ENCODE measurements around the gene MICU2. TPM values are rescaled to one million over a fixed set of nuclear protein-coding genes. Genes with fewer than 3 reads are reported as not detected.

Gene MICU2
- total RNA-seq, 1 donor from 2014 or later = 61.9 TPM

DNA sequence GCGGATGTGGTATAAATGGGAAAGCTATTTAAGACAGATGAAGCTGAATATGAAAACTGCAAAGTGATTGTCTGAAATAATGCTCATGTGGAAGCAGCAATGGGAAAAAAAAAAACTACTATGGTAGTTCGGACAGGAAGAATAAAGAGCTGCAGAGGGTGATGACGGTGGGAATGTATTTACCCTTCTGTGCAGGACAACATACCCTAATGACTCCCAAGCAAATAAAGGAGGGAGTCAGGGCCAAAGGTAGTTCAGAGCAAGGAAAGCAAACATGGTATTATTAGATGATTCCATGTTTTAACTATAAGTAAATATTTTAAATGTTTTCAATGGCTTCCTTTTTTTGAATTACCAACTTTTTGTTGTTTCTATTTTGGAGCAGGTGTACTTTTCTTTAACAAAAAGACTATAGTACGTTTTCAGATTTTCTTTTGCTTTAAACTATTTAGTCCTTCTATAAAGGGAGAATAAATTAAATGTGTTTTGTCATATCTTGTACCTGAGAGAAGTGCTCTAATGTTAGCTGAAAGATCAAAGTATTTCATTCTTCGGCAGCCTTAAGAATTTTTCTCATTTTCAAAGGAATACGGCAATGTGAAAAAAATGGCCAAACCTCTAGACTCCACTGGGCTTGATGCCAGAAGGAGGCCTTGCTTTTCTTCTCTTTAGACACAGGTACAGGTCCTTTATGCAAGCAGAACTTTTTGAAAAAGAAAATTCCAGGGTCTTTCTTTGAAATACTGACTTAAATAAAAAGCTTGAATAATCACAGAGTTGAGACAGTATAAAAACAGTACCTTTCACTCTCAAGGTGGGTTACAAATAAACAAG is 77.0 kb downstream of the MICU2 start:
- Histone ChIP-seq H3K36me3 (no peaks in the 10 kb centered on the region), H3K4me3 (no peak overlapping the region), H3K9me3 (no peaks in the 10 kb centered on the region), H3K27ac (no peak overlapping the region), H3K4me1 (no peaks in the 10 kb centered on the region), H3K27me3 (no peaks in the 10 kb centered on the region)
- intact Hi-C loops (cut with DNase I) = no loop called here
- TF ChIP-seq, protein P1, sequence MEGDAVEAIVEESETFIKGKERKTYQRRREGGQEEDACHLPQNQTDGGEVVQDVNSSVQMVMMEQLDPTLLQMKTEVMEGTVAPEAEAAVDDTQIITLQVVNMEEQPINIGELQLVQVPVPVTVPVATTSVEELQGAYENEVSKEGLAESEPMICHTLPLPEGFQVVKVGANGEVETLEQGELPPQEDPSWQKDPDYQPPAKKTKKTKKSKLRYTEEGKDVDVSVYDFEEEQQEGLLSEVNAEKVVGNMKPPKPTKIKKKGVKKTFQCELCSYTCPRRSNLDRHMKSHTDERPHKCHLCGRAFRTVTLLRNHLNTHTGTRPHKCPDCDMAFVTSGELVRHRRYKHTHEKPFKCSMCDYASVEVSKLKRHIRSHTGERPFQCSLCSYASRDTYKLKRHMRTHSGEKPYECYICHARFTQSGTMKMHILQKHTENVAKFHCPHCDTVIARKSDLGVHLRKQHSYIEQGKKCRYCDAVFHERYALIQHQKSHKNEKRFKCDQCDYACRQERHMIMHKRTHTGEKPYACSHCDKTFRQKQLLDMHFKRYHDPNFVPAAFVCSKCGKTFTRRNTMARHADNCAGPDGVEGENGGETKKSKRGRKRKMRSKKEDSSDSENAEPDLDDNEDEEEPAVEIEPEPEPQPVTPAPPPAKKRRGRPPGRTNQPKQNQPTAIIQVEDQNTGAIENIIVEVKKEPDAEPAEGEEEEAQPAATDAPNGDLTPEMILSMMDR (IDR thresholded peaks at IDR 0.05) = no peak
- no peak for TF ChIP-seq POLR2A (IDR thresholded peaks at IDR 0.05)
- TF ChIP-seq POLR2AphosphoS5 (IDR thresholded peaks at IDR 0.05; ENCODE audit: insufficient read depth in 1 of 2, low read depth in 1 of 2) = no peak
- no peak for DNase-seq (ENCODE audit: extremely low spot score in 2 of 2)

- Histone ChIP-seq H3K27ac (no peak overlapping the region), H3K36me3 (peaks cover 0 to 5% of the 10 kb centered on the region in 2 donors), H3K27me3 (no peaks in the 10 kb centered on the region), H3K9me3 (no peaks in the 10 kb centered on the region), H3K4me3 (no peak overlapping the region), H3K4me1 (no peaks in the 10 kb centered on the region)
- no peak for TF ChIP-seq POLR2A (IDR thresholded peaks at IDR 0.05)
- TF ChIP-seq, protein P1 (IDR thresholded peaks at IDR 0.05) = no peak
- TF ChIP-seq POLR2AphosphoS5 (IDR thresholded peaks at IDR 0.05; ENCODE audit: insufficient read depth in 1 of 2, low read depth in 1 of 2) = no peak
- intact Hi-C loops (cut with DNase I) = no loop called here
- DNase-seq (ENCODE audit: extremely low spot score in 2 of 2) = no peak
Measured at GRCh38 chr13:21522847-21523246, 81.1 kb downstream of the MICU2 start.

GRCh38 chr13:21522130-21522529 is 81.8 kb downstream of the MICU2 start:
- Histone ChIP-seq H3K27ac (no peak overlapping the region), H3K4me1 (no peaks in the 10 kb centered on the region), H3K36me3 (peaks cover 0 to 5% of the 10 kb centered on the region in 2 donors), H3K27me3 (no peaks in the 10 kb centered on the region), H3K9me3 (no peaks in the 10 kb centered on the region), H3K4me3 (no peak overlapping the region)
- TF ChIP-seq POLR2AphosphoS5 (IDR thresholded peaks at IDR 0.05; ENCODE audit: insufficient read depth in 1 of 2, low read depth in 1 of 2) = no peak
- TF ChIP-seq, protein P1 (IDR thresholded peaks at IDR 0.05) = no peak
- no peak for TF ChIP-seq POLR2A (IDR thresholded peaks at IDR 0.05)
- intact Hi-C loops (cut with DNase I) = no loop called here
- DNase-seq (ENCODE audit: extremely low spot score in 2 of 2) = no peak

DNA sequence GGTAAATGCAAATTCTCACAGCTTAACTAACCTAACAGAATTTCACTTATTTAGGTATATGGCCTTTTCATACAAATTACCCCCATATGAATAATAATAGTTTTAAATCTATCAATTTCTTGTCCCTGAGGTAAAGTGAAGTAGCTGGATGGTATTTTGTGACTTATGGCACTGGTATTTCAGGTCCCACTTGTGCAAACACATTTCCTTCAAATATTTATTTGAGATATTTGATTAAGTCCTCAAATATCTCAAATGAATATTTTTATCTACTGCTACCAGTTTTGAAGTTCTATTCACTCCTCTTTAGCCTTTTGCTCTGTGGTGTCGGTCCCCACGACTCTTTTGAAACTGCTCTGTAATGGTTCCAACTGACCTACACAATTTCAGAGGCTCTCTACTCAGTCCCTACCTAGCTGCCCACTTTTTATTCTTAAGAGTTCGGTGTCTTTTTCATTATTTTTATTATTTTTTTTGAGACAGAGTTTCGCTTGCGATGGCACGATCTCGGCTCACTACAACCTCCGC is 85.3 kb downstream of the MICU2 start:
- DNase-seq (ENCODE audit: extremely low spot score in 2 of 2) = no peak
- no peaks in the 10 kb centered on the region for H3K4me1 ChIP-seq
- H3K4me3 ChIP-seq = no peak overlapping the region
- no peaks in the 10 kb centered on the region for H3K9me3 ChIP-seq
- no peaks in the 10 kb centered on the region for H3K27me3 ChIP-seq
- H3K36me3 ChIP-seq = peaks cover 0 to 5% of the 10 kb centered on the region in 2 donors
- intact Hi-C loops (cut with DNase I) = no loop called here
- TF ChIP-seq POLR2AphosphoS5 (IDR thresholded peaks at IDR 0.05; ENCODE audit: insufficient read depth in 1 of 2, low read depth in 1 of 2) (no peak), POLR2A (IDR thresholded peaks at IDR 0.05) (no peak)
- TF ChIP-seq, protein P1 (IDR thresholded peaks at IDR 0.05) = no peak
- no peak overlapping the region for H3K27ac ChIP-seq

- intact Hi-C loops (cut with DNase I) = no loop called here
- Histone ChIP-seq H3K4me3 (no peak overlapping the region), H3K27me3 (no peaks in the 10 kb centered on the region), H3K4me1 (no peaks in the 10 kb centered on the region), H3K36me3 (peaks cover 0 to 5% of the 10 kb centered on the region in 2 donors), H3K9me3 (no peaks in the 10 kb centered on the region), H3K27ac (no peak overlapping the region)
- TF ChIP-seq POLR2A (IDR thresholded peaks at IDR 0.05) = no peak
- no peak for TF ChIP-seq POLR2AphosphoS5 (IDR thresholded peaks at IDR 0.05; ENCODE audit: insufficient read depth in 1 of 2, low read depth in 1 of 2)
- TF ChIP-seq, protein P1 (IDR thresholded peaks at IDR 0.05) = no peak
- no peak for DNase-seq (ENCODE audit: extremely low spot score in 2 of 2)
Measured at GRCh38 chr13:21517576-21517975, 86.4 kb downstream of the MICU2 start.
